Measurements from ENCODE around the gene IP6K3.
A peak's percentile ranks its signal among the peaks of the same experiment; 100 is the strongest.

Gene IP6K3

GRCh38 chr6:33712914-33713313, 33.8 kb downstream of the IP6K3 start:
- in situ Hi-C loops (cut with MboI; ENCODE audit: low pct_unique_long_range_greater_than_20kb, low sequenced_read_pairs), result no loop called here
- no peak for DNase-seq

GRCh38 chr6:33711140-33712129, 35.3 kb downstream of the IP6K3 start, which contains the start of gene UQCC2:
TSS of gene UQCC2 (minus strand) at chr6:33711700. CDS start at chr6:33711686, 14 bp downstream.
- in situ Hi-C loops (cut with MboI; ENCODE audit: low pct_unique_long_range_greater_than_20kb, low sequenced_read_pairs), result no loop called here
- DNase-seq, result peak; percentile 96

GRCh38 chr6:33710296-33711121, 36.2 kb downstream of the IP6K3 start:
- no peak for DNase-seq
- in situ Hi-C loops (cut with MboI; ENCODE audit: low pct_unique_long_range_greater_than_20kb, low sequenced_read_pairs), result no loop called here

- DNase-seq, result no peak
- in situ Hi-C loops (cut with MboI; ENCODE audit: low pct_unique_long_range_greater_than_20kb, low sequenced_read_pairs), result no loop called here
These were observed 37.0 kb downstream of the IP6K3 start for GRCh38 chr6:33709605-33710295.

- DNase-seq, result no peak
- in situ Hi-C loops (cut with MboI; ENCODE audit: low pct_unique_long_range_greater_than_20kb, low sequenced_read_pairs), result no loop called here
These were observed 38.0 kb downstream of the IP6K3 start for GRCh38 chr6:33708516-33709204.

GRCh38 chr6:33707771-33708170, 38.9 kb downstream of the IP6K3 start:
- in situ Hi-C loops (cut with MboI; ENCODE audit: low pct_unique_long_range_greater_than_20kb, low sequenced_read_pairs), result no loop called here
- DNase-seq, result peak; percentile 23

- in situ Hi-C loops (cut with MboI; ENCODE audit: low pct_unique_long_range_greater_than_20kb, low sequenced_read_pairs), result no loop called here
- no peak for DNase-seq
These were observed 40.6 kb downstream of the IP6K3 start for GRCh38 chr6:33705955-33706725.

- DNase-seq, result no peak
- in situ Hi-C loops (cut with MboI; ENCODE audit: low pct_unique_long_range_greater_than_20kb, low sequenced_read_pairs), result no loop called here
These were observed 41.3 kb downstream of the IP6K3 start for GRCh38 chr6:33705268-33705885.

GRCh38 chr6:33704215-33705066, 42.3 kb downstream of the IP6K3 start:
- DNase-seq, result no peak
- in situ Hi-C loops (cut with MboI; ENCODE audit: low pct_unique_long_range_greater_than_20kb, low sequenced_read_pairs), result no loop called here

GRCh38 chr6:33702345-33702977, 44.2 kb downstream of the IP6K3 start:
- peak; percentile 47 for DNase-seq
- in situ Hi-C loops (cut with MboI; ENCODE audit: low pct_unique_long_range_greater_than_20kb, low sequenced_read_pairs), result no loop called here

GRCh38 chr6:33700391-33701050, 46.2 kb downstream of the IP6K3 start:
- in situ Hi-C loops (cut with MboI; ENCODE audit: low pct_unique_long_range_greater_than_20kb, low sequenced_read_pairs), result no loop called here

GRCh38 chr6:33699739-33700138, 47.0 kb downstream of the IP6K3 start:
- in situ Hi-C loops (cut with MboI; ENCODE audit: low pct_unique_long_range_greater_than_20kb, low sequenced_read_pairs), result no loop called here
- DNase-seq, result no peak

More at GRCh38 chr6:33700391-33701050, 46.2 kb downstream of the IP6K3 start:
- peak; percentile 74 for DNase-seq

GRCh38 chr6:33699131-33699530, 47.6 kb downstream of the IP6K3 start:
- in situ Hi-C loops (cut with MboI; ENCODE audit: low pct_unique_long_range_greater_than_20kb, low sequenced_read_pairs), result no loop called here

GRCh38 chr6:33698494-33698893, 48.2 kb downstream of the IP6K3 start:
- in situ Hi-C loops (cut with MboI; ENCODE audit: low pct_unique_long_range_greater_than_20kb, low sequenced_read_pairs), result no loop called here
- no peak for DNase-seq

More at GRCh38 chr6:33699131-33699530, 47.6 kb downstream of the IP6K3 start:
- DNase-seq, result no peak

GRCh38 chr6:33697845-33698244, 48.9 kb downstream of the IP6K3 start:
- no peak for DNase-seq
- in situ Hi-C loops (cut with MboI; ENCODE audit: low pct_unique_long_range_greater_than_20kb, low sequenced_read_pairs), result no loop called here

Data from KBM-7 (cell line).